Brain microvascular endothelial cell (primary cell): ENCODE results near the gene SMIM10L1.

Source experiments
- DNase-seq: peaks from one replicate; pipeline ENCODE4 v3.0.0-alpha.2; 2020
- H3K27ac ChIP-seq: fragments of 250-450 bp; sonication (Bioruptor Pico); 2 replicates; pipeline ENCODE4 v1.5.1; 2020; ENCODE audit warnings: mild to moderate bottlenecking, moderate library complexity
- H3K27me3 ChIP-seq: fragments of 250-450 bp; sonication (Bioruptor Pico); replicated peaks from 2 replicates; pipeline ENCODE4 v1.5.1; 2020; ENCODE audit warnings: mild to moderate bottlenecking
- H3K36me3 ChIP-seq: fragments of 250-450 bp; sonication (Bioruptor Pico); replicated peaks from 2 replicates; pipeline ENCODE4 v1.5.1; 2020; ENCODE audit warnings: mild to moderate bottlenecking
- H3K4me3 ChIP-seq: 2 replicates; pipeline ENCODE4 v1.5.1; 2011; ENCODE audit warnings: low read depth, mild to moderate bottlenecking, control low read depth, low read length, moderate library complexity
- in situ Hi-C: cut with HindIII; loops from 2 replicates; pipeline ENCODE4 v1.10.0; 2017; ENCODE audit warnings: low sequenced_read_pairs, low pct_ligation_motif_present
- TF ChIP-seq, protein P1 (sequence below): IDR thresholded peaks from 2 replicates; pipeline ENCODE4 v1.5.1; 2011; ENCODE audit warnings: low read depth, mild to moderate bottlenecking, moderate library complexity, low read length, control low read depth, inconsistent platforms; ENCODE audit errors: missing control alignments

SMIM10L1 gene

DNA sequence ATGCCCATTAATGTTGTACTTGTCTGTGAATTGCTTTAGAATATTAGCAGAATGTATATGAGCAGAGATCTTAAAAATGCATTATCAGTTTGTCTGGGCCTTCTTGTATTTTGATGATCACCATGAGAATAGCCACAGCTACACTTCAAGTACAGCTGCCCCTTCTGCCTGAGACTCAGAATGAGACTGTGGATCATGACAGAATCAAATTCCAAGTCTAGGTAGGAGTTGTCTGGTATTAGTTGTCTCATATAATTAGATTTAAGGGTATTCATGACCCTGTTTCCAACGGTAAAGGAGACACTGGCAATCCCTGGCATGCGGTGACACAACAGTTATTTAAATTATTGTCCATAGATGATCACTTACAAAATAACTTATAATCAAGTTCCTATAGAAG, 18.3 kb upstream of the SMIM10L1 start:
- TF ChIP-seq, protein P1, sequence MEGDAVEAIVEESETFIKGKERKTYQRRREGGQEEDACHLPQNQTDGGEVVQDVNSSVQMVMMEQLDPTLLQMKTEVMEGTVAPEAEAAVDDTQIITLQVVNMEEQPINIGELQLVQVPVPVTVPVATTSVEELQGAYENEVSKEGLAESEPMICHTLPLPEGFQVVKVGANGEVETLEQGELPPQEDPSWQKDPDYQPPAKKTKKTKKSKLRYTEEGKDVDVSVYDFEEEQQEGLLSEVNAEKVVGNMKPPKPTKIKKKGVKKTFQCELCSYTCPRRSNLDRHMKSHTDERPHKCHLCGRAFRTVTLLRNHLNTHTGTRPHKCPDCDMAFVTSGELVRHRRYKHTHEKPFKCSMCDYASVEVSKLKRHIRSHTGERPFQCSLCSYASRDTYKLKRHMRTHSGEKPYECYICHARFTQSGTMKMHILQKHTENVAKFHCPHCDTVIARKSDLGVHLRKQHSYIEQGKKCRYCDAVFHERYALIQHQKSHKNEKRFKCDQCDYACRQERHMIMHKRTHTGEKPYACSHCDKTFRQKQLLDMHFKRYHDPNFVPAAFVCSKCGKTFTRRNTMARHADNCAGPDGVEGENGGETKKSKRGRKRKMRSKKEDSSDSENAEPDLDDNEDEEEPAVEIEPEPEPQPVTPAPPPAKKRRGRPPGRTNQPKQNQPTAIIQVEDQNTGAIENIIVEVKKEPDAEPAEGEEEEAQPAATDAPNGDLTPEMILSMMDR = no peak
- Histone ChIP-seq H3K27ac (no peak overlapping the region), H3K27me3 (no peaks in the 10 kb centered on the region), H3K4me3 (no peak overlapping the region), H3K36me3 (no peaks in the 10 kb centered on the region)
- in situ Hi-C loops = no loop called here
- no peak for DNase-seq

DNA sequence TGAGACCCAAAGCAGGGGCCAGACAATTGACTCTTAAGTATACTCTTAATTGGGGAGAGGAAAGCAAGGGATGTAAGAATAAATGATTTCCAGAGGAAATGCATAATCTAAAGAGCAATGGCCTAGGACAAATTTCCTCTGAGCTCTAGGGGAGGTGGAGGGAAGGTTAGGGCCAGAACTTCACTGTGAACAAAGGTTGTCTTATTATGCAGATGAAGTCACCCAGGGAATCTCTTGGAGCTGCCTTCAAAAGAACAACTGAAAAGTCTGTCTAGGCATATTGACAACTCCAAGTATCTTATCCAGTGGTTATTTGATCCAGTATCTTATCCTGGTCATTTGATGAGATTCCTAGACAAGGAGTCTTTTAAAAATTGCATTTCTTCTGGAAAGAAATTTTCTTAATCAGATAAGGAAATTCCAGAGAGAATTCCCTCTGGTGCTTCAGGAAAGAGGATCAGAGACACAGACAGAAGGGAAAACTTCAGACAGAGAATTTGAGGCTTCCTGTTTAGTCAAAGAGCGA, 16.5 kb upstream of the SMIM10L1 start:
- no peak for DNase-seq
- in situ Hi-C loops = no loop called here
- TF ChIP-seq, protein P1 = no peak
- Histone ChIP-seq H3K27ac (no peak overlapping the region), H3K4me3 (no peak overlapping the region), H3K36me3 (no peaks in the 10 kb centered on the region), H3K27me3 (no peaks in the 10 kb centered on the region)

DNA sequence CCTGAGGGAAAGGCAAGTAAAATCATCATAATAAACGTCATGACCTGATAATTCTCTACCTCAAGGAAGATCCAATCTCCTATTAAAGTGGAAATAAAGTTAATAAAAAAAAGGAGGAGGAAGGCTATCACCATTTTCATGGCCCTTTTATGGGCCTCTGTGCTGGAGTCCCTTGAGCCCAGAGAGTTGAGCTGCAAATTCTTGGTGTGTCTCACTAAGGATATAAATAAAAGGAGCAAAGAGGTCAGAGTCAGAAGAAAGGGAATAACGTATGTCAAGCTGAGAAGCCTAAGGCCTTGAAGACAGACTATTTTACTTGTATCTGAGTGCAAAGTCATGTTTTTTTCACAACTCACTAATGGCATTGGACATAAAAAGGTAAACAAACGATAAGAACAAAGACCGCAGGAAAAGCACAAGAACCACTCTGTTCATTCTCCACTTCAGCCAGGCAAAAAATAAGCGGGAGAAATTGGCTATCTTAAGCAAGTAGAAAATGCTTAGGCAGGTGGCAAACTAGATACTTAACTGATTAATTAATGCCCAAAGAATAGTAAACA, 12.0 kb upstream of the SMIM10L1 start:
- TF ChIP-seq, protein P1 = no peak
- Histone ChIP-seq H3K36me3 (no peaks in the 10 kb centered on the region), H3K27ac (no peak overlapping the region), H3K27me3 (no peaks in the 10 kb centered on the region), H3K4me3 (no peak overlapping the region)
- DNase-seq = no peak
- in situ Hi-C loops = no loop called here

DNA sequence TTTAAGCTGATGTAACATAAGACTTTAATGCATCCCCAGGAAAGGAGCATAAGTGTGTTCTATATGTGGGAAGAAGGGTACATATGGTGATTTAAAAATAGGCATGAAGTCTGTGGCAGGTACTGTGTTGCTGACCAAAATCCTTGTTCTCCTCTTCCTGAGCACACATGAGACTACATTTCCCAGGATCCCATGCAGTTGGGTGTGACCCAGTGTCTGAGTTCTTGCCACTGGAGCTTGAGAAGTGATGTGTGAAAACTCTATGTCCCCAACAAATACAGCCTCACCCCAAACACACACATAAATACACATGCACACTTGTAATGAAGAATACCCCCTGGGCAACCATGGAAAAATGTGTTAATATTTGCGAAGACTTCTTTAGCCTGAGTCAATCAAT, 8.5 kb upstream of the SMIM10L1 start:
- in situ Hi-C loops = no loop called here
- Histone ChIP-seq H3K27me3 (no peaks in the 10 kb centered on the region), H3K36me3 (peaks cover 3% of the 10 kb centered on the region), H3K27ac (no peak overlapping the region), H3K4me3 (no peak overlapping the region)
- no peak for DNase-seq
- TF ChIP-seq, protein P1 = no peak

DNA sequence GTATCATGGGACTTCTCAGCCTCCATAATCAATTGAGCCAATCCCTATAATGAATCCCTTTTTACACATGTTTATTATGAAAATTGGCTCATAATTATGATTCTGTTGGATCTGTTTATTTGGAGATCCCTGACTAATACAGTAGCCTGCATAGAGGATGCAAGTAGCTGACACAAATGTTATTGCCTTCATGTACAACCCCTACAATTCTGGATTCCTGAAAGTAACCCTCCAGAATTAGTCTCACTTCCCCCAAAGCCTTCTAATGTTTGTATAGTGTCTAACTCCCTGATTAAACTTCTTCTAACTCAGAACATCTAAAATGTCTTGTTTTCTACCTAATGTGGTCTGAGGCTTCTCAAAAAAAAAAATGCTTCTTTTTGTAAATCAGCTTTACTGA, 6.6 kb upstream of the SMIM10L1 start:
- Histone ChIP-seq H3K4me3 (no peak overlapping the region), H3K27ac (no peak overlapping the region), H3K27me3 (no peaks in the 10 kb centered on the region), H3K36me3 (peaks cover 3% of the 10 kb centered on the region)
- in situ Hi-C loops = no loop called here
- DNase-seq = no peak
- TF ChIP-seq, protein P1 = no peak

DNA sequence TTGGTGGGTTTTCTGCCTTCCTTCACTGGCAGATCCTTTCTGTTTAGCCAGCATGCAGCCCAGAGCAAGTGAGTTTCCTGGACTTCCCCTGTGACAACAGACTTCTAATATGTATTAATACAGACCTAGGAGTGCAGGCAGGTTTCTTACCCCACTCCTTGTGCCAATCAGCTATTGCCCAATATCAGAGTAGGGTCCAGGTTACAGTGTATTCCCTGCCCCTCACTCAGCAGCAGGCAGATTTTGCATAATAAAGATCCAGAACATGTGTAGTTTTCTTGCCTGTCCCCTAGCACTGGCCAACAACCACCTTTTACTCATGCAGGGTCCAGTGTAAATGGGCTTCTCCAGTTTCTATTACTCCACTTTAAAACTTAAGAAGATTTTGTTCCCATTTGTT, 4.7 kb upstream of the SMIM10L1 start:
- TF ChIP-seq, protein P1 = no peak
- DNase-seq = no peak
- Histone ChIP-seq H3K36me3 (peaks cover 5% of the 10 kb centered on the region), H3K4me3 (no peak overlapping the region), H3K27ac (no peak overlapping the region), H3K27me3 (no peaks in the 10 kb centered on the region)
- in situ Hi-C loops = no loop called here
